ENCODE data around the gene PSMC4. TPM values are rescaled to one million over a fixed set of nuclear protein-coding genes. Genes with fewer than 3 reads are reported as not detected.

PSMC4 gene
- total RNA-seq, 2 donors from 2014 or later = 14.2 to 43.8 TPM

DNA sequence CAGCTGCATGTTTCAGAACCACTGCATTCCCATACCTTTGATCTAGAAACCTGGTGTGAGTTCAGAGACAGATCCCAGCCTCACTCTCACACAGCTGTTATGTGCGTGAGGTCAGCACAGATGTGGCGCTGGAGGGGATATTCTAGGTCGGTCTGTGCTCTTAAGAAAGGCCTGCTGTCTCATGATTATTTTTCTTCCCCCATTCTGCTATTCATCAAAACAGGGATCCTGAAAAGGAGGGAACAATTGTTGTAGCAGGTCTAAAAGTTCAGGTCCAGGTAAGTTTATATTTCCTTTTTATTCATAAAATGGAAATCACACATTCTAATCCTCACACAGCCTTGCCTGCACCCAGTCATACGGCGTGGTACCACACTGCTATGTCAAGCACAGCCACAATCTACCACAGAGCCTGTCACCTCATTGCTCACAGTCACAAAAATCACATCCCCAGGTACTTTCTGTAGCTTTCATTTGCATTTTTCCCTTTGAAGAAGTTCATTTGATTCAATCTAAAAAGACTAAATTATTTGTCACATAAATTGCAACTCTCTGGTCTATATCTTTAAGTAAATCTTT is 26.8 kb downstream of the PSMC4 start:
- Histone ChIP-seq H3K4me3 (peak overlapping the region in 1 of 2 donors; percentile 72), H3K4me1 (peaks cover 15% of the 10 kb centered on the region), H3K27ac (peak overlapping the region; percentile 62 to 85 (median 75)), H3K27me3 (no peaks in the 10 kb centered on the region), H3K36me3 (replicated peaks in 1 of 2; ENCODE audit: insufficient read depth in 1 of 2, low read depth in 2 of 2) (no peaks in the 10 kb centered on the region), H3K9me3 (no peaks in the 10 kb centered on the region)
- 53 to 64% methylated on average over 5 of the region's 5 CpGs for WGBS, 2 donors
- TF ChIP-seq, protein P1, sequence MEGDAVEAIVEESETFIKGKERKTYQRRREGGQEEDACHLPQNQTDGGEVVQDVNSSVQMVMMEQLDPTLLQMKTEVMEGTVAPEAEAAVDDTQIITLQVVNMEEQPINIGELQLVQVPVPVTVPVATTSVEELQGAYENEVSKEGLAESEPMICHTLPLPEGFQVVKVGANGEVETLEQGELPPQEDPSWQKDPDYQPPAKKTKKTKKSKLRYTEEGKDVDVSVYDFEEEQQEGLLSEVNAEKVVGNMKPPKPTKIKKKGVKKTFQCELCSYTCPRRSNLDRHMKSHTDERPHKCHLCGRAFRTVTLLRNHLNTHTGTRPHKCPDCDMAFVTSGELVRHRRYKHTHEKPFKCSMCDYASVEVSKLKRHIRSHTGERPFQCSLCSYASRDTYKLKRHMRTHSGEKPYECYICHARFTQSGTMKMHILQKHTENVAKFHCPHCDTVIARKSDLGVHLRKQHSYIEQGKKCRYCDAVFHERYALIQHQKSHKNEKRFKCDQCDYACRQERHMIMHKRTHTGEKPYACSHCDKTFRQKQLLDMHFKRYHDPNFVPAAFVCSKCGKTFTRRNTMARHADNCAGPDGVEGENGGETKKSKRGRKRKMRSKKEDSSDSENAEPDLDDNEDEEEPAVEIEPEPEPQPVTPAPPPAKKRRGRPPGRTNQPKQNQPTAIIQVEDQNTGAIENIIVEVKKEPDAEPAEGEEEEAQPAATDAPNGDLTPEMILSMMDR (IDR thresholded peaks at IDR 0.05) = no peak
- no peak for TF ChIP-seq POLR2A (IDR thresholded peaks at IDR 0.05)
- DNase-seq = no peak
- no peak for ATAC-seq
- intact Hi-C loops (cut with DNase I) = no loop called here

GRCh38 chr19:39998501-39998900 is 27.5 kb downstream of the PSMC4 start:
- Histone ChIP-seq H3K36me3 (replicated peaks in 1 of 2; ENCODE audit: insufficient read depth in 1 of 2, low read depth in 2 of 2) (no peaks in the 10 kb centered on the region), H3K27me3 (no peaks in the 10 kb centered on the region), H3K4me1 (peaks cover 15% of the 10 kb centered on the region), H3K27ac (no peak overlapping the region), H3K9me3 (no peaks in the 10 kb centered on the region), H3K4me3 (no peak overlapping the region)
- ATAC-seq (no peak), DNase-seq (no peak)
- TF ChIP-seq POLR2A (IDR thresholded peaks at IDR 0.05) = no peak
- TF ChIP-seq, protein P1 (IDR thresholded peaks at IDR 0.05) = no peak
- 89% methylated on average over 4 of the region's 4 CpGs for WGBS, 2 donors
- intact Hi-C loops (cut with DNase I) = no loop called here

DNA sequence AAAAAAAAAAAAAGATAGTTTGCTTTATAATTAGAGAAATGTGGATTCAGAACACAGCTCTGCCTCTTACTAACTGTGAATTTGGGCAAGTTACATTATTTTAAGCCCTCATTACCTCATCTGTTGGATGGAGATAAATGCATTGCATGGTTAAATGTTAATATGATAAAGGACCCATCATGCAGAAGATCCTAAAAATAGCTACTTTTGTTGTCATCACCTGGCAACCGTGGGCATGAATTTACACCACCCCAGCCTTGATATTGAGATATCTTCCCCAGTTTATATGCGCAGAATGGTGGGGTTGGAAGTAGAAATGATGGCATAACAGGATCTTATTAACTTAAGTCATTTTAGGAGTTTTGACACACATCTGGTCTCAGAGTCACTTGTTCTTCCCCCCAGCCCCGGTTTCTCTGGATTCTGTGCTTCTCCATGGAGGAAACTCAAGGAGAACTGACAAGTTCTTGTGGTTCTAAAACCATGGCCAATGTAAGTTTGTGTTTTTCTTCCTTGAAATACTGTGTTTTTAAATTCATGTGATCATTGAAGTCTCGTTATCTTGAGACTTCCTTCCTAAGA is 34.8 kb downstream of the PSMC4 start:
- TF ChIP-seq, protein P1 (IDR thresholded peaks at IDR 0.05) = no peak
- TF ChIP-seq POLR2A (IDR thresholded peaks at IDR 0.05) = no peak
- WGBS, 2 donors = 91 to 93% methylated on average over 4 of the region's 4 CpGs
- no peak overlapping the region for H3K27ac ChIP-seq
- DNase-seq (no peak), ATAC-seq (no peak)
- intact Hi-C loops (cut with DNase I) = no loop called here
- no peaks in the 10 kb centered on the region for H3K4me1 ChIP-seq
- H3K9me3 ChIP-seq = no peaks in the 10 kb centered on the region
- H3K36me3 ChIP-seq (replicated peaks in 1 of 2; ENCODE audit: insufficient read depth in 1 of 2, low read depth in 2 of 2) = peaks cover 2 to 3% of the 10 kb centered on the region in 2 donors
- H3K4me3 ChIP-seq = no peak overlapping the region
- no peaks in the 10 kb centered on the region for H3K27me3 ChIP-seq

DNA sequence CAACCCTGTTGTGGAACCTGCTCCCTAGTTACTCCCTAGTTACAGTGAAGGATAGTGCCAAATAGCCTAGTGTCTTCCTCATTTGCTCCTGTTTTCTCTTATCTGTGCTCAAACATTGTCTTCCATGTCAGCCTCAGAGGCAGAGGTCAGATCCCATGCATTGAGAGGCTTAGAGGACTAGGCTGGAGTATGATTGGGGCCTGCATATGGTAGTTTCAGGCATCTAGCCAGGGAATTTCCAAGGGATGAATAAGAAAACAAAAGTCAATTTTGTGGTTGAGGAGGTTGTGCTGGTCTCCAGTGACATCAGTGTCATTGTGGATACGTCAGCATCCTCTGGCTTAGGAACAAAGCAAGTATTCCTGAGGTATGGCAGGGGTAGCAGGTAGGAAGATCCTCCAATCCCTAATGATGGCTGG is 35.3 kb downstream of the PSMC4 start:
- no peak for TF ChIP-seq POLR2A (IDR thresholded peaks at IDR 0.05)
- TF ChIP-seq, protein P1 (IDR thresholded peaks at IDR 0.05) = no peak
- H3K4me3 ChIP-seq = no peak overlapping the region
- intact Hi-C loops (cut with DNase I) = no loop called here
- ATAC-seq (no peak), DNase-seq (no peak)
- peaks cover 2 to 3% of the 10 kb centered on the region in 2 donors for H3K36me3 ChIP-seq (replicated peaks in 1 of 2; ENCODE audit: insufficient read depth in 1 of 2, low read depth in 2 of 2)
- H3K27me3 ChIP-seq = no peaks in the 10 kb centered on the region
- H3K9me3 ChIP-seq = no peaks in the 10 kb centered on the region
- WGBS, 2 donors = 95 to 100% methylated on average over 1 of the region's 1 CpG
- H3K27ac ChIP-seq = no peak overlapping the region
- H3K4me1 ChIP-seq = no peaks in the 10 kb centered on the region

GRCh38 chr19:40009674-40010073 is 38.7 kb downstream of the PSMC4 start:
- Histone ChIP-seq H3K4me3 (no peak overlapping the region), H3K27me3 (no peaks in the 10 kb centered on the region), H3K27ac (no peak overlapping the region), H3K9me3 (peaks cover 0 to 11% (median 6%) of the 10 kb centered on the region in 3 donors), H3K4me1 (no peaks in the 10 kb centered on the region), H3K36me3 (replicated peaks in 1 of 2; ENCODE audit: insufficient read depth in 1 of 2, low read depth in 2 of 2) (peaks cover 7 to 11% of the 10 kb centered on the region in 2 donors)
- no peak for TF ChIP-seq POLR2A (IDR thresholded peaks at IDR 0.05)
- TF ChIP-seq, protein P1 (IDR thresholded peaks at IDR 0.05) = no peak
- DNase-seq (no peak), ATAC-seq (no peak)
- intact Hi-C loops (cut with DNase I) = no loop called here
